Neural crest cell (in vitro differentiated cells): ENCODE results near the gene GRB14. TPM values are rescaled to one million over a fixed set of nuclear protein-coding genes. Genes with fewer than 3 reads are reported as not detected.
A peak's percentile ranks its signal among the peaks of the same experiment; 100 is the strongest.

Experiments
- DNase-seq: peaks from one replicate; pipeline ENCODE4 v3.0.0; 2021; ENCODE audit warnings: low read depth, mixed read lengths, low spot score
- H3K27ac Mint-ChIP-seq: one replicate; pipeline ENCODE4 v1.8.0; 2021; ENCODE audit warnings: mild to moderate bottlenecking, mixed read lengths; ENCODE audit not compliant: unreplicated experiment
- H3K27me3 Mint-ChIP-seq: 2 replicates; pipeline ENCODE4 v1.8.0; 2021; ENCODE audit warnings: low read depth, mild to moderate bottlenecking, mixed read lengths
- H3K36me3 Mint-ChIP-seq: 2 replicates; pipeline ENCODE4 v1.8.0; 2021; ENCODE audit warnings: low read depth, mild to moderate bottlenecking, mixed read lengths
- H3K4me1 Mint-ChIP-seq: 2 replicates; pipeline ENCODE4 v1.8.0; 2021; ENCODE audit warnings: mixed read lengths
- H3K4me3 Mint-ChIP-seq: one replicate; pipeline ENCODE4 v1.8.0; 2021; ENCODE audit warnings: mild to moderate bottlenecking, mixed read lengths
- H3K9me3 Mint-ChIP-seq: 2 replicates; pipeline ENCODE4 v1.8.0; 2021; ENCODE audit warnings: mixed read lengths
- long read RNA-seq: library from polyadenylated mRNA; unstranded; transcript quantifications from one replicate; pipeline ENCODE4 v2.0.0, GENCODE V29; 2020
- total RNA-seq: library from RNA; stranded (reverse); gene quantifications from 2 replicates; pipeline ENCODE4 v1.2.1, GENCODE V29; 2021
- TF ChIP-seq, protein P1 (sequence below): fragments of 200-600 bp; sonication (generic); conservative IDR thresholded peaks from 2 replicates; pipeline ENCODE4 v1.5.0; 2021; ENCODE audit warnings: antibody characterized with exemption, mild to moderate bottlenecking

Gene GRB14
- total RNA-seq = 0.82 and 0.93 TPM in 2 replicates
- long read RNA-seq = 0 reads

DNA sequence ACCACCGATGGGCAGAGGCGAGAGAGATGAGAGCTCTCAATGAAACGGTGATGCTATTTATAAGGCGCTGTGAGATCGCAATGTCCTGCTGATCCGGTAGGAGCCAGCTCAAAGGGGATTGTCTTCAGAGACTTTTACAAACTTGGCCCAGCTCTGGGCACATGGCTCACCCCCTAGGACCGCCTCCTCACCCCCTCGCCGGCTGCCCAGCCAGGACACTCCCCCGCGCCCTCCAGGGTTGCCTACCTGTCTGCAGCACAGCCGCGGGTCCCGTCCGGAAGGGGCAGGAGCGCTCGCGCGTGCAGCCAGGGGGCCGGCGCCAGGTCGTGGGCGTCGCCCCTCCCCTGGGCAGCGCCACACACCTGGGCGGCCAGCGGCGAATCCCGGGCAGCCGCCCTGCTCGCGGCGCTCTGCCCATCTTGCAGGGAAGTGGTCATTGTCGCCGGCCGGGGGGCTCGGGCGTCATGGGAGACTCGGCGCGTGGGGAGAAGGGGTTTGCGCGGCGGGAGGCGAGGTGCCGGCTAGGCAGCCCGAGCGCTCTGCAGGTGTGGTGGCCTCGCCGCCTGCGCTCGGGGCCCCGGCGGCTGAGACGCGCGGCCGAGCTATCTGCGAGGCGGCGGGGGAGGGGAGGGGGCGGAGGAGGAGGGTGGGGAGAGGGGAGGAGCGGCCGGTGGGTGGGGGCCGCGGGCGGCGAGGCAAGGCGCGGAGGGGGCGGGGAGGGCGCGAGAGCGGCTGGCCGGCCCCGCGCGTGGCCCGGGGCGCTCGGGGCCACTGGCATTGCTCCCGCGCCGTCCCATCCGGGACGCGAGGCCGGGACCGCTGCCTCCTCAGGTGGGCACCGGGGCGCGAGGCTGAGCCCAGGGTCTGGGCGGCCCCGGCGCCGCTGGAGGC is at the start of gene GRB14:
TSS of gene GRB14 (minus strand) at position 610 of the 891 bp plus-strand sequence. CDS start at position 437, 173 bp downstream.
- no peaks in the 10 kb centered on the region for H3K9me3 Mint-ChIP-seq
- peak; percentile 9 for DNase-seq
- H3K4me1 Mint-ChIP-seq = peaks cover 6% of the 10 kb centered on the region
- H3K27ac Mint-ChIP-seq = peak within 1 kb of the TSS; percentile 82
- H3K27me3 Mint-ChIP-seq = peaks cover 58% of the 10 kb centered on the region
- TF ChIP-seq, protein P1, sequence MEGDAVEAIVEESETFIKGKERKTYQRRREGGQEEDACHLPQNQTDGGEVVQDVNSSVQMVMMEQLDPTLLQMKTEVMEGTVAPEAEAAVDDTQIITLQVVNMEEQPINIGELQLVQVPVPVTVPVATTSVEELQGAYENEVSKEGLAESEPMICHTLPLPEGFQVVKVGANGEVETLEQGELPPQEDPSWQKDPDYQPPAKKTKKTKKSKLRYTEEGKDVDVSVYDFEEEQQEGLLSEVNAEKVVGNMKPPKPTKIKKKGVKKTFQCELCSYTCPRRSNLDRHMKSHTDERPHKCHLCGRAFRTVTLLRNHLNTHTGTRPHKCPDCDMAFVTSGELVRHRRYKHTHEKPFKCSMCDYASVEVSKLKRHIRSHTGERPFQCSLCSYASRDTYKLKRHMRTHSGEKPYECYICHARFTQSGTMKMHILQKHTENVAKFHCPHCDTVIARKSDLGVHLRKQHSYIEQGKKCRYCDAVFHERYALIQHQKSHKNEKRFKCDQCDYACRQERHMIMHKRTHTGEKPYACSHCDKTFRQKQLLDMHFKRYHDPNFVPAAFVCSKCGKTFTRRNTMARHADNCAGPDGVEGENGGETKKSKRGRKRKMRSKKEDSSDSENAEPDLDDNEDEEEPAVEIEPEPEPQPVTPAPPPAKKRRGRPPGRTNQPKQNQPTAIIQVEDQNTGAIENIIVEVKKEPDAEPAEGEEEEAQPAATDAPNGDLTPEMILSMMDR = peak; percentile 22
- peak within 1 kb of the TSS; percentile 92 for H3K4me3 Mint-ChIP-seq
- H3K36me3 Mint-ChIP-seq = no peaks in the 10 kb centered on the region

- Mint-ChIP-seq H3K4me3 (no peak overlapping the region), H3K27me3 (no peaks in the 10 kb centered on the region), H3K27ac (no peak overlapping the region), H3K9me3 (peaks cover 2% of the 10 kb centered on the region), H3K4me1 (no peaks in the 10 kb centered on the region), H3K36me3 (no peaks in the 10 kb centered on the region)
- TF ChIP-seq, protein P1 = no peak
- no peak for DNase-seq
Observed at GRCh38 chr2:164669291-164669690, 48.0 kb upstream of the GRB14 start.

- no peaks in the 10 kb centered on the region for H3K27me3 Mint-ChIP-seq
- TF ChIP-seq, protein P1 = no peak
- H3K4me1 Mint-ChIP-seq = no peaks in the 10 kb centered on the region
Observed at GRCh38 chr2:164667566-164667965, 46.3 kb upstream of the GRB14 start.

DNA sequence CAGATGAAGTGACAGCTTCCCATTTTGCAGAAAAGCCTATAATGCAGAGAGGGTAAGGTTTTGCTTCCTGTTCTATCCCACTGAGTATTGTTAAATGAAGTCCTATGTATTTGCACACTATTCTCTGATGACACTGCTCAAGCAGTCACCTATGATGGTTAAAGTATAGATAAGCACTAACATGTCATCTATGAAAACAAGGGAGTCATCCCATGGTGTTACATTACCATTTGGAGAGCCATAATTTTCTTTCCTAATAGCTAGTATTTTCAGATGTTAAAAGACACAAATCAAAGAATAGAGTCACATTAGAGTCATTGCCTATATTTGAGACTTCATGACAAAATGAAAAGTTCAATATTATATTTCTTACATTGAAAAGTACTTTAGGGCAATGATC is 42.8 kb upstream of the GRB14 start:
- Mint-ChIP-seq H3K27ac (no peak overlapping the region), H3K4me1 (no peaks in the 10 kb centered on the region), H3K9me3 (peaks cover 2% of the 10 kb centered on the region), H3K27me3 (no peaks in the 10 kb centered on the region), H3K4me3 (no peak overlapping the region), H3K36me3 (no peaks in the 10 kb centered on the region)
- TF ChIP-seq, protein P1 = no peak
- DNase-seq = no peak

More at GRCh38 chr2:164667566-164667965, 46.3 kb upstream of the GRB14 start:
- Mint-ChIP-seq H3K36me3 (no peaks in the 10 kb centered on the region), H3K4me3 (no peak overlapping the region), H3K27ac (no peak overlapping the region), H3K9me3 (peaks cover 2% of the 10 kb centered on the region)
- DNase-seq = no peak

DNA sequence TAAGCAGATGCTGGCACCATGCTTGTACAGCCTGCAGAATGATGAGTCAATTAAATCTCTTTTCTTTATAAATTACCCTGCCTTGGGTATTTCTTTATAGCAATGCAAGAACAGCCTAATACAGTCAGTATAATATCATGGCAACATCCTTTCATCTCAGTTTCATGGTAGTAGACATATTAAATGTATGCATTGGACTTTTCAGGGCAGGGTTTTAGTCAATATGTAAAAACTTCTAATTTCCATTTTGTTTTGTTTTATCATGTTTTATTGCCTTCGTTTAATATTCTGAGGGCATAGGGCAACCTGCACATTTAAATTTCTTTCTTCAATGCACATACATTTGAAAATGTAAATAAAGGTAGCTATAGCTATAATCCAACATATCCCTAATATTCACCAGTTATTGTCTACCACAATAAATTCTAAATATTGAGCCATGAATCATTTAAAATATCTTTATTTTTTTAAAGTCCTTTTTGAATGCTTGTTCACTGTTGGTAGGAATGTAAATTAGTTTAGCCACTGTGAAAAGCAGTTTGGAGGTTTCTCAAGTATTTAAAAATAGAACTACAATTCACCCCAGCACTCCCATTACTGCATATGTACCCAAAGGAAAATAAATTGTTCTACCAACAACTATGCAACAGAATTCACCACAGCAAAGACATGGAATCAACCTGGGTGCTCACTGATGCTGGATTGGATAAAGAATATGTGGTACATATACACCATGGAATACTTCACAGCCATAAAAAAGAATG is 41.8 kb upstream of the GRB14 start:
- Mint-ChIP-seq H3K4me3 (no peak overlapping the region), H3K9me3 (peaks cover 3% of the 10 kb centered on the region), H3K27ac (no peak overlapping the region), H3K27me3 (no peaks in the 10 kb centered on the region), H3K36me3 (no peaks in the 10 kb centered on the region), H3K4me1 (no peaks in the 10 kb centered on the region)
- TF ChIP-seq, protein P1 = no peak
- no peak for DNase-seq
